Nephron progenitor cell (in vitro differentiated cells): ENCODE measurements around the gene CIZ1.

Experiments used
- DNase-seq: peaks from one replicate; pipeline ENCODE4 v3.0.0; 2021
- H3K27ac Mint-ChIP-seq: 2 replicates; pipeline ENCODE4 v1.8.0; 2021; ENCODE audit warnings: mild to moderate bottlenecking, moderate library complexity, mixed read lengths
- H3K27me3 Mint-ChIP-seq: 2 replicates; pipeline ENCODE4 v1.8.0; 2021; ENCODE audit warnings: mild to moderate bottlenecking, low read depth, mixed read lengths; ENCODE audit not compliant: poor library complexity
- H3K36me3 Mint-ChIP-seq: 2 replicates; pipeline ENCODE4 v1.8.0; 2021; ENCODE audit warnings: low read depth, mixed read lengths
- H3K4me1 Mint-ChIP-seq: 2 replicates; pipeline ENCODE4 v1.8.0; 2021; ENCODE audit warnings: mixed read lengths
- H3K4me3 Mint-ChIP-seq: 2 replicates; pipeline ENCODE4 v1.8.0; 2021; ENCODE audit warnings: mild to moderate bottlenecking, moderate library complexity, mixed read lengths
- H3K9me3 Mint-ChIP-seq: 2 replicates; pipeline ENCODE4 v1.8.0; 2021; ENCODE audit warnings: mild to moderate bottlenecking, moderate library complexity, mixed read lengths
- TF ChIP-seq, protein P1 (sequence below): fragments of 200-600 bp; sonication (generic); IDR thresholded peaks from 2 replicates; pipeline ENCODE4 v1.5.0; 2021; ENCODE audit warnings: antibody characterized with exemption

Gene CIZ1

DNA sequence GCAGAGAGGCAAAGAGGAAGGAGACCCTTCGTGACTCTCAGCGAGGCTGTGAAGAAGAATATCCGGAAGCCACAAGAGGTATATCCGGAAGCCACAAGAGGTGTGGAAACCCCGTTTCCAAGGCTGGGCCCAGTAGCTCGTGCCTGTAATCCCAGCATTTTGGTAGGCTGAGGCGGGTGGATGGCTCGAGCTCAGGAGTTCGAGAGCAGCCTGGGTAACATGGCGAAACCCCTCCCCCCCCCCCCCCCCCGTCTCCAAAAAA is 31.9 kb downstream of the CIZ1 start:
- no peak overlapping the region for H3K27ac Mint-ChIP-seq
- H3K27me3 Mint-ChIP-seq = peaks cover 5% of the 10 kb centered on the region
- DNase-seq = no peak
- H3K4me1 Mint-ChIP-seq = peaks cover 13% of the 10 kb centered on the region
- peaks cover 16% of the 10 kb centered on the region for H3K36me3 Mint-ChIP-seq
- H3K9me3 Mint-ChIP-seq = no peaks in the 10 kb centered on the region
- TF ChIP-seq, protein P1, sequence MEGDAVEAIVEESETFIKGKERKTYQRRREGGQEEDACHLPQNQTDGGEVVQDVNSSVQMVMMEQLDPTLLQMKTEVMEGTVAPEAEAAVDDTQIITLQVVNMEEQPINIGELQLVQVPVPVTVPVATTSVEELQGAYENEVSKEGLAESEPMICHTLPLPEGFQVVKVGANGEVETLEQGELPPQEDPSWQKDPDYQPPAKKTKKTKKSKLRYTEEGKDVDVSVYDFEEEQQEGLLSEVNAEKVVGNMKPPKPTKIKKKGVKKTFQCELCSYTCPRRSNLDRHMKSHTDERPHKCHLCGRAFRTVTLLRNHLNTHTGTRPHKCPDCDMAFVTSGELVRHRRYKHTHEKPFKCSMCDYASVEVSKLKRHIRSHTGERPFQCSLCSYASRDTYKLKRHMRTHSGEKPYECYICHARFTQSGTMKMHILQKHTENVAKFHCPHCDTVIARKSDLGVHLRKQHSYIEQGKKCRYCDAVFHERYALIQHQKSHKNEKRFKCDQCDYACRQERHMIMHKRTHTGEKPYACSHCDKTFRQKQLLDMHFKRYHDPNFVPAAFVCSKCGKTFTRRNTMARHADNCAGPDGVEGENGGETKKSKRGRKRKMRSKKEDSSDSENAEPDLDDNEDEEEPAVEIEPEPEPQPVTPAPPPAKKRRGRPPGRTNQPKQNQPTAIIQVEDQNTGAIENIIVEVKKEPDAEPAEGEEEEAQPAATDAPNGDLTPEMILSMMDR = no peak
- peak overlapping the region; percentile 65 for H3K4me3 Mint-ChIP-seq

DNA sequence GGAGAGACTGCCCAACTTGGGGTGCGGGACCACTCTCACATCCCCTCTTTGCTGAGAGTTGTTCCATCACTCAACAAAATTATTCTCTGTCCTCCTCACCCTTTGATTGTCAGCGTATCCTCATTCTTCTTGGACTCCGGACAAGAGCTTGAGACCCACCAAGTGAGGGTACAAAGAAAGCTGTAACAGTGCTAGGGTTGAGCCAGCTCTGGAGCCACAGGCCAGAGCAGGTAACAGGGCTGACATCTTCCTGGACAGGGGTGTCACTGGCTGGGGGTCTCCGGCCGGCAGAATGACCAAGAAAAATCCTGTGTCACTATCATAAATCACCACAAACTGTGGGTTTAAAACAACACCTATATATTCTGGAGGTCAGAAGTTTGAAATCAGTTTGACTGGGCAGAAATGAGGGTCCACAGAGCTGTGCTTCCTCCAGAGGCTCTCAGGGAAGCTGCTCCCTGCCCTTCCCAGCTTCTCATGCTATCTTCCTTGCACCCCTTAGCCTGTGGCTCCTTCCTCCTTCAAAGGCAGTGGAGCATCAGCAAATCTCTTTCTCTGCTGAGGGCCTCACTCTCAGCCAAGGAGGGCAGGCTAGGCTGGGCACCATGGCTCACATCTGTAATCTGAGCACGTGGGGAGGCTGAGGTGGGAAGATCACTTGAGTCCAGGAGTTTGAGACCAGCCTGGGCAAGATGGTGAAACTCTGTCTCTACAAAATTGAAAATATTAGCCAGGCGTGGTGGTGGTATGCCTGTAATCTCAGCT is 35.5 kb downstream of the CIZ1 start:
- Mint-ChIP-seq H3K36me3 (no peaks in the 10 kb centered on the region), H3K9me3 (no peaks in the 10 kb centered on the region), H3K27ac (peak overlapping the region; percentile 73), H3K27me3 (peaks cover 5% of the 10 kb centered on the region), H3K4me3 (no peak overlapping the region), H3K4me1 (peaks cover 25% of the 10 kb centered on the region)
- DNase-seq = no peak
- TF ChIP-seq, protein P1 = no peak

GRCh38 chr9:128153947-128154695 is 37.3 kb downstream of the CIZ1 start:
- no peak overlapping the region for H3K4me3 Mint-ChIP-seq
- TF ChIP-seq, protein P1 = no peak
- peaks cover 11% of the 10 kb centered on the region for H3K27me3 Mint-ChIP-seq
- no peaks in the 10 kb centered on the region for H3K36me3 Mint-ChIP-seq
- H3K9me3 Mint-ChIP-seq = no peaks in the 10 kb centered on the region
- DNase-seq = no peak
- no peak overlapping the region for H3K27ac Mint-ChIP-seq
- peaks cover 36% of the 10 kb centered on the region for H3K4me1 Mint-ChIP-seq

DNA sequence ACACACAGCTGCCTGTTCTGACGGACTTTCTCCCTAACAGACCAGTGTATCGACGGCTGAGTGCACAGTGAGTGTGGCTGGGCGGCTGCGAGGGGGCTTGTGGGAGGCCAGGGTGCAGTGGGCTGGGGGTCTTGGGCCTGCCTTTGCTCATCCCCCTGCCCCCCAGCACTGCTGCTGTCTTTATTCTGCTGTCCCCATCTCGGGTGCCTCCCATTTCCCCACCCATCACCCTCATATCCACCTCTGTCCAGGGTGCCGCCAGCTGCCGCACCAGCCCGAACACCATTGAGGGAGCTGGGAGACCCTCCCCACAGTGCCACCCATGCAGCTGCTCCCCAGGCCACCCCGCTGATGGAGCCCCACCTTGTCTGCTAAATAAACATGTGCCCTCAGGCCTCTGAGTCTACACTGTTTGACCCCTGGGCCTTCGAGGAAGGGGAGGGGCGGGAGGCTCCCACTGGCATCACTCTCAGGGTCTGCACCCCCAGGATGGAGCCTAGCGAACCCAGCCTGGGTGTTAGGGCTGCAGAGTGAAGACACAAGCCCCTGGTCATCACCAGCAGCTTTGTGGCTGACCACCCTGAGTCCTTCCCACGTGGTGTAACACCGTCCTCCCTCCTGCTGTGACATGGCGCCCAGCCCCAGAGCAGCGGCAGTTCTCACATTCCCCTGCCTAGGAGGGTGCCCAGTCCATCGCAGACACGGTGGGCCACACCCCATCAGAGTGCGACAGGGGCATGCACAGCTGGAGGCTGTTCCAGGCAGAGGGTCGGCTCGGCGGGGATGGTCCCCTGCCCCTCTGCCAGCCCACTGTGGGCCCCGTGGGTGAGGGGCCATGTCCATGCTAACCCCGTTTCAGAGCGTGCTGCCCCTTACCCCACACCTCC is 38.1 kb downstream of the CIZ1 start:
- DNase-seq = no peak
- peaks cover 13% of the 10 kb centered on the region for H3K27me3 Mint-ChIP-seq
- no peaks in the 10 kb centered on the region for H3K36me3 Mint-ChIP-seq

DNA sequence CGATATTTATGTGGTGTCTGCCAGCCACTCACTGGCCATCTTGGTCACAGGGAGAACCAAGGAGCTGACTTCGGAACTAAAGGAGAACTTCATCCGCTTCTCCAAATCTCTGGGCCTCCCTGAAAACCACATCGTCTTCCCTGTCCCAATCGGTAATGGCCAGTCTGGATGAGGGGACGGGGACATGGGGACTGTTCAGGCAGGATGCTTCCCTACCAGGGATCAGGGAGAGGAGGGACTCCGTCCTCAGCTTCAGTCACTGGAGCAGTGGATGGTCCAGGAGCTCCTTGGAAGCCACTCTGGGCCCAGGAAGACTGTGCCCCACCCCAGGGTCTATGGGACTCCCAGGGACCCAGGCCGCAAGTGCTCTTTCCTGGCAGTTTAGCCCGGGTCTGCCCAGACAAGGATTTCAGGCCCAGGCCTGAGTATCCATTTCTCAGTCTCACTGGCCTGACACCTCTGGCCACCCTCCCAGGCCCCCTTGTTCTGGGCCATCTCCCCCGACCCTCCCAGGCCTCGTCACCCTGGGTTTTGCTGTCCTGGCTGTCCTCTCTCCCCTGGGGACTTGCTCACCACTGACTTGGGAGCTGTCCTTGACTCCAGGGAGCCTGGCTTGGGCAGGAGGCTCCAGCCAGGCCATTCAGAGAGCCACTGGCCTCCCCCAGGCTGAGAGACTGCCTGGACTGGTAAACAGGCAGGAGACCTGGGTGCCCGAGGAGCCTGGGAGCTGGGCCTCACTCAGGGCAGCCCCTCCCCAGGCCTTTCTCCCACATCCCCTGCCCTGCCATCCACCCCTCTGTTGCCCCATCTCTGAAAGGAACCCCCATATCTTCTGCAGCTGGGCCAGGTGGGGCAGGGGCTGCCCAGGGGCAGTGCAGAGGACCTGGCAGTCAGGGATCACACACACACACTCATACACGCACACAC is 39.0 kb downstream of the CIZ1 start:
- Mint-ChIP-seq H3K27ac (no peak overlapping the region), H3K27me3 (peaks cover 13% of the 10 kb centered on the region), H3K36me3 (no peaks in the 10 kb centered on the region), H3K4me1 (peaks cover 41% of the 10 kb centered on the region), H3K9me3 (no peaks in the 10 kb centered on the region), H3K4me3 (no peak overlapping the region)
- no peak for DNase-seq
- TF ChIP-seq, protein P1 = no peak

More for the DNA sequence above, 38.1 kb downstream of the CIZ1 start:
- TF ChIP-seq, protein P1 = no peak
- no peak overlapping the region for H3K27ac Mint-ChIP-seq
- no peaks in the 10 kb centered on the region for H3K9me3 Mint-ChIP-seq
- peaks cover 41% of the 10 kb centered on the region for H3K4me1 Mint-ChIP-seq
- no peak overlapping the region for H3K4me3 Mint-ChIP-seq
